Small intestine (tissue), 7 donors: ENCODE results near the gene SLAMF8. TPM values are rescaled to one million over a fixed set of nuclear protein-coding genes. Genes with fewer than 3 reads are reported as not detected.

Source experiments
- DNase-seq, 2 donors: peaks; one replicate each; pipeline versions ENCODE4 v3.0.0 to v3.0.0-alpha.2; 2013
- FAIRE-seq: peaks from 2 replicates; lab custom pipeline; 2012; peaks lifted over from hg19 to GRCh38; lab: Jason Lieb, UNC
- H3K27ac ChIP-seq, 3 donors: one replicate each; pipeline ENCODE4 v1.5.1; 2013; ENCODE audit warnings: low read length in 2 of 3, mild to moderate bottlenecking in 2 of 3, control low read depth in 1 of 3, inconsistent platforms in 1 of 3, low read depth in 1 of 3, moderate library complexity in 1 of 3
- H3K27me3 ChIP-seq, 3 donors: one replicate each; pipeline ENCODE4 v1.6.1; 2013; ENCODE audit warnings: low read length in 3 of 3, inconsistent platforms in 1 of 3; ENCODE audit not compliant: control insufficient read depth in 3 of 3, insufficient read depth in 3 of 3
- H3K36me3 ChIP-seq, 3 donors: one replicate each; pipeline ENCODE4 v1.6.1; 2013; ENCODE audit warnings: low read length in 3 of 3, inconsistent platforms in 1 of 3, low read depth in 1 of 3, mild to moderate bottlenecking in 1 of 3, moderate library complexity in 1 of 3; ENCODE audit not compliant: control insufficient read depth in 3 of 3, insufficient read depth in 2 of 3
- H3K4me1 ChIP-seq, 3 donors: one replicate each; pipeline ENCODE4 v1.6.1; 2013; ENCODE audit warnings: low read length in 2 of 3, inconsistent platforms in 1 of 3, low read depth in 1 of 3, mild to moderate bottlenecking in 1 of 3, moderate library complexity in 1 of 3; ENCODE audit not compliant: control insufficient read depth in 3 of 3, insufficient read depth in 2 of 3
- H3K4me3 ChIP-seq, 3 donors: one replicate each; pipeline ENCODE4 v1.5.1; 2013; ENCODE audit warnings: low read length in 3 of 3, control low read depth in 1 of 3, inconsistent platforms in 1 of 3, low read depth in 1 of 3, mild to moderate bottlenecking in 1 of 3, moderate library complexity in 1 of 3
- H3K9me3 ChIP-seq, 2 donors: one replicate each; pipeline ENCODE4 v1.6.1; 2013; ENCODE audit warnings: low read depth in 1 of 2, low read length in 1 of 2; ENCODE audit not compliant: control insufficient read depth in 2 of 2, insufficient read depth in 1 of 2
- WGBS, 3 donors: extraction: QIAGEN DNeasy Blood & Tissue Kit; methylation state at CpG; one replicate each; pipeline ENCODE4 v1.1.7; 2013; 5-methylcytosine and 5-hydroxymethylcytosine counted together
- polyA plus RNA-seq, 4 donors: library from polyadenylated mRNA; stranded (reverse) in 3 of 4; unstranded in 1 of 4; fragments of 200-250 nt in 3 of 4; fragments of 120-200 nt in 1 of 4; gene quantifications; one replicate each; pipeline versions ENCODE4 v1.2.1 to v1.2.3, GENCODE V29; 2013
- donor health status: healthy with polysubstance abuse.
- donor health status: control.
- donor health status: control.
- donor health status: Bipolar disorder and iron deficiency.
- donor health status: healthy.

Gene SLAMF8
- polyA plus RNA-seq, 4 donors, result 0.89 to 4.6 (median 4.2) TPM

- FAIRE-seq (no peak), DNase-seq (no peak)
- Histone ChIP-seq H3K27me3 (no peaks in the 10 kb centered on the region), H3K4me3 (no peak overlapping the region), H3K27ac (no peak overlapping the region), H3K4me1 (peaks cover 0 to 28% (median 0%) of the 10 kb centered on the region in 3 donors), H3K9me3 (no peaks in the 10 kb centered on the region), H3K36me3 (peaks cover 0 to 7% (median 0%) of the 10 kb centered on the region in 3 donors)
- WGBS, 3 donors, result 94 to 100% (median 98%) methylated on average over 1 of the region's 1 CpG
Measured at GRCh38 chr1:159856576-159856975, 29.9 kb downstream of the SLAMF8 start.

- H3K9me3 ChIP-seq, result no peaks in the 10 kb centered on the region
Measured at GRCh38 chr1:159857889-159858288, 31.2 kb downstream of the SLAMF8 start.

DNA sequence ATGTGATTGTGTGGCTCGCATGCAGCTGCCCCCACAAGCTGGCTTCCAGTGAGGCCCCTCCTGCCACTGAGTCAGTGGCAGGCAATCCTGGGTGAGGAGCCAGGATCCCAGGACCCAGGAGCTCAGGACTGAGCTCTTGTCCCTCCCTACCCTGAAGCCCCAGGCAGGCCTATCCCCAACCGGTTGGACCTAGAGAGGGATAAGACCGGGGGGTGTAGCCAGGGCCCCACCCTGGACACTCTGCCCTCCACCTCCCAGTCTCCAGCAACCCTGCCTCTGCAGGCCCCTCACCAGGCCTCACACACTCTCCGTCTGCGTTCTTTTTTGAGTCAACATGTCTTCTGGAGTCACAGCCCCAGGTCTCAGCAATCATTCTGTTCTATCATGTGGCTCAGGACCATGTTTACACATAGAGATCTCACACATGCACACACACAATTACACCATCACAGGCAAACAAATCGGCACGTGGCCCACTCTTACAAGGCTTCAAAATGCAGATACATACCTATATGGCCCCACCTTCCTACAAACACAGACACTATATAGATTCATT, 33.2 kb downstream of the SLAMF8 start:
- WGBS, 3 donors, result 77 to 79% (median 79%) methylated on average over 7 of the region's 7 CpGs
- DNase-seq (peak in 1 of 2 donors; percentile 45), FAIRE-seq (no peak)
- Histone ChIP-seq H3K27ac (peak overlapping the region in 1 of 3 donors; percentile 36), H3K4me1 (peaks cover 0 to 16% (median 0%) of the 10 kb centered on the region in 3 donors), H3K9me3 (no peaks in the 10 kb centered on the region), H3K27me3 (no peaks in the 10 kb centered on the region), H3K4me3 (no peak overlapping the region), H3K36me3 (peaks cover 0 to 14% (median 0%) of the 10 kb centered on the region in 3 donors)

More at GRCh38 chr1:159857889-159858288, 31.2 kb downstream of the SLAMF8 start:
- H3K27me3 ChIP-seq, result no peaks in the 10 kb centered on the region
- H3K4me1 ChIP-seq, result peaks cover 0 to 26% (median 0%) of the 10 kb centered on the region in 3 donors
- peaks cover 0 to 14% (median 0%) of the 10 kb centered on the region in 3 donors for H3K36me3 ChIP-seq
- no peak overlapping the region for H3K4me3 ChIP-seq
- DNase-seq, result no peak
- 91 to 94% (median 93%) methylated on average over 6 of the region's 6 CpGs for WGBS, 3 donors
- no peak overlapping the region for H3K27ac ChIP-seq
- no peak for FAIRE-seq

GRCh38 chr1:159860456-159860855, 33.8 kb downstream of the SLAMF8 start:
- DNase-seq, result no peak
- Histone ChIP-seq H3K36me3 (peaks cover 0 to 14% (median 0%) of the 10 kb centered on the region in 3 donors), H3K4me3 (no peak overlapping the region), H3K4me1 (peaks cover 0 to 11% (median 0%) of the 10 kb centered on the region in 3 donors), H3K27ac (peak overlapping the region in 1 of 3 donors; percentile 26), H3K9me3 (no peaks in the 10 kb centered on the region), H3K27me3 (no peaks in the 10 kb centered on the region)
- WGBS, 3 donors, result 43 to 51% (median 50%) methylated on average over 3 of the region's 3 CpGs
- no peak for FAIRE-seq

- WGBS, 3 donors, result 77 to 79% (median 78%) methylated on average over 8 of the region's 8 CpGs
- Histone ChIP-seq H3K4me1 (peaks cover 0 to 10% (median 0%) of the 10 kb centered on the region in 3 donors), H3K9me3 (no peaks in the 10 kb centered on the region), H3K27ac (no peak overlapping the region), H3K27me3 (no peaks in the 10 kb centered on the region), H3K36me3 (peaks cover 0 to 14% (median 0%) of the 10 kb centered on the region in 3 donors), H3K4me3 (no peak overlapping the region)
- FAIRE-seq (no peak), DNase-seq (no peak)
Measured at GRCh38 chr1:159861218-159861617, 34.5 kb downstream of the SLAMF8 start.

DNA sequence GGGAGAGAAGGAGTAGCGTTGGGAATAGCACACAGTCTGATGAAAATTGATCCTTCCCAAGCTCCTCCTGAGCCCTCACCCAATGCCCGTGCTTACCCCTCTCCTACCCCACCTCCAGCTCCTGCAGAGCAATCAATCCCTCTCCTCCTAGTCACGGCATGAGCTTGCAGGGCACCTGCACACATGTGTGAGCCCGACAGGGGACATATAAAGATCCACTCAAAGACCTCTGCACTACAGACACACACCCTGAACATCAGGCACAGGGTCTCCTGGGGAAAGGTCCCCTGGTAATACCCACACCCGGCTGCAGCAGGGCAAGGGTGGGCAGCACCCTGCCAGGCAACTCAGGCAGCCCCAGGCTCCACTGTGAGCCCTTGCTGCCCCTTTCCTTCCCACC, 35.4 kb downstream of the SLAMF8 start:
- Histone ChIP-seq H3K9me3 (no peaks in the 10 kb centered on the region), H3K27ac (no peak overlapping the region), H3K27me3 (no peaks in the 10 kb centered on the region), H3K4me3 (no peak overlapping the region), H3K36me3 (peaks cover 0 to 14% (median 0%) of the 10 kb centered on the region in 3 donors), H3K4me1 (peaks cover 0 to 10% (median 0%) of the 10 kb centered on the region in 3 donors)
- WGBS, 3 donors, result 80 to 90% (median 87%) methylated on average over 5 of the region's 5 CpGs
- no peak for FAIRE-seq
- DNase-seq, result no peak

DNA sequence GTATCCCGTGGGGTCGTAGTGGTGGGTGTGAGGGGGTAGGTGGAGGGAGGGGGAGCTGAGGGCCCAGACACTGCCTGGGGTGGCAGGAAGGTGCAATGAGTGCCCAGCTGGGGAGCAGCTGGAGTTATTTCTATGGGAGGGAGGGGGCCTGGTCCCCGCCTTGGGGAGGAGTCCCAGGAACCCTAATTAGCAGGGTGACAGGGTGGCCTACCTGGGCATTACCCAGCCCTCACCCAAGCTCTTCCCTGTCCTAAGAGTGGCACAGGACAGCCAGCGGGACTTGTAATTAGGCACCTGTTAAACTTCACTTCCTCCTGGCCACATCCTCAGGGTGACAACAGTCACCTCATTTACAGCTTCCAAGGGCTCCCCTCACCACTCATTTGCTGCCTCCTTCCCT, 35.9 kb downstream of the SLAMF8 start, which contains the start of gene VSIG8:
Gene VSIG8 (minus strand): TSS at position 101 of the 400 bp plus-strand sequence. CDS start 136 bp downstream, outside the sequence.
- WGBS, 3 donors, result 47 to 70% (median 48%) methylated on average over 4 of the region's 4 CpGs
- no peak for FAIRE-seq
- no peaks in the 10 kb centered on the region for H3K9me3 ChIP-seq

GRCh38 chr1:159864262-159864661, 37.6 kb downstream of the SLAMF8 start:
- Histone ChIP-seq H3K4me3 (no peak overlapping the region), H3K27me3 (no peaks in the 10 kb centered on the region), H3K4me1 (peaks cover 0 to 26% (median 0%) of the 10 kb centered on the region in 3 donors), H3K9me3 (no peaks in the 10 kb centered on the region), H3K36me3 (peaks cover 0 to 12% (median 0%) of the 10 kb centered on the region in 3 donors), H3K27ac (no peak overlapping the region)
- WGBS, 3 donors, result 27 to 50% (median 44%) methylated on average over 2 of the region's 2 CpGs
- FAIRE-seq (no peak), DNase-seq (no peak)

More for the DNA sequence above, 35.9 kb downstream of the SLAMF8 start, which contains the start of gene VSIG8:
- Histone ChIP-seq H3K27ac (no peak within 1 kb of the TSS), H3K4me1 (peaks cover 0 to 14% (median 0%) of the 10 kb centered on the region in 3 donors), H3K36me3 (peaks cover 0 to 14% (median 0%) of the 10 kb centered on the region in 3 donors), H3K4me3 (no peak within 1 kb of the TSS), H3K27me3 (no peaks in the 10 kb centered on the region)
- no peak for DNase-seq
